Suppressor macrophage treated with lipopolysaccharide for 1 hour (primary cell): Measurements from ENCODE around the gene SPG21.

ENCODE experiments used
- DNase-seq, 3 donors: peaks; one replicate each; pipeline ENCODE4 v3.0.0-alpha.2; 2020 to 2022

The SPG21 gene

GRCh38 chr15:64991536-64992135 lies 1.9 kb upstream of the SPG21 start:
- no peak for DNase-seq

GRCh38 chr15:64990168-64990470 lies 405 bp upstream of the SPG21 start:
- DNase-seq = peak in 1 of 3 donors; percentile 76

GRCh38 chr15:64987136-64987535 lies 2.6 kb downstream of the SPG21 start:
- DNase-seq = no peak

GRCh38 chr15:64985366-64986033 lies 4.2 kb downstream of the SPG21 start:
- DNase-seq = peak; percentile 76 to 93 (median 87)

- no peak for DNase-seq
Measured at GRCh38 chr15:64982472-64982871, 7.2 kb downstream of the SPG21 start.

- DNase-seq = no peak
Measured at GRCh38 chr15:64981812-64982431, 7.8 kb downstream of the SPG21 start.

GRCh38 chr15:64979252-64979710 lies 10.4 kb downstream of the SPG21 start:
- no peak for DNase-seq

GRCh38 chr15:64975390-64975789 lies 14.3 kb downstream of the SPG21 start:
- DNase-seq = no peak

- DNase-seq = peak; percentile 61 to 66 (median 65)
Measured at GRCh38 chr15:64970698-64971097, 19.0 kb downstream of the SPG21 start.

- DNase-seq = no peak
Measured at GRCh38 chr15:64969401-64969800, 20.3 kb downstream of the SPG21 start.

- DNase-seq = no peak
Measured at GRCh38 chr15:64961013-64961412, 28.7 kb downstream of the SPG21 start.

GRCh38 chr15:64960153-64960552 lies 29.6 kb downstream of the SPG21 start:
- DNase-seq = no peak

- DNase-seq = no peak
Measured at GRCh38 chr15:64959128-64959527, 30.6 kb downstream of the SPG21 start.

GRCh38 chr15:64954395-64954794 lies 35.3 kb downstream of the SPG21 start:
- DNase-seq = no peak

- no peak for DNase-seq
Measured at GRCh38 chr15:64951777-64952418, 37.8 kb downstream of the SPG21 start.

- DNase-seq = no peak
Measured at GRCh38 chr15:64950888-64951287, 38.8 kb downstream of the SPG21 start.

GRCh38 chr15:64949383-64950186 lies 40.1 kb downstream of the SPG21 start:
- no peak for DNase-seq

GRCh38 chr15:64948916-64949315 lies 40.8 kb downstream of the SPG21 start:
- no peak for DNase-seq

GRCh38 chr15:64947211-64947610 lies 42.5 kb downstream of the SPG21 start:
- no peak for DNase-seq

- DNase-seq = no peak
Measured at GRCh38 chr15:64944961-64945360, 44.8 kb downstream of the SPG21 start.

GRCh38 chr15:64943512-64944225 lies 46.0 kb downstream of the SPG21 start:
- DNase-seq = no peak

- DNase-seq = no peak
Measured at GRCh38 chr15:64942356-64942755, 47.4 kb downstream of the SPG21 start.
